Pulmonary artery endothelial cell (primary cell): Measurements from ENCODE around the gene PIGT. TPM values are rescaled to one million over a fixed set of nuclear protein-coding genes. Genes with fewer than 3 reads are reported as not detected.
"Not testable (repeated sequence)": the region's sequence is repeated elsewhere in the genome, so short reads cannot be mapped to it uniquely, and the experiment has no call there.

Source experiments
- DNase-seq: peaks from one replicate; pipeline ENCODE4 v3.0.0-alpha.2; 2011; ENCODE audit warnings: low read depth, low spot score
- total RNA-seq: library from RNA; depleted of rRNA; stranded (reverse); fragments of >200 nt; gene quantifications from 2 replicates; pipeline ENCODE4 v1.2.3, GENCODE V29; 2014

The PIGT gene
- total RNA-seq, 1 donor from 2014 or later = 22.8 TPM

- no peak for DNase-seq
Observed at GRCh38 chr20:45462711-45463509, 47.0 kb downstream of the PIGT start.

- DNase-seq = no peak
Observed at GRCh38 chr20:45463709-45464108, 47.8 kb downstream of the PIGT start.

GRCh38 chr20:45465491-45466266 is 49.7 kb downstream of the PIGT start:
- no peak for DNase-seq

- no peak for DNase-seq
Observed at GRCh38 chr20:45467172-45467571, 51.2 kb downstream of the PIGT start.

GRCh38 chr20:45467861-45468260 is 51.9 kb downstream of the PIGT start:
- DNase-seq = no peak

- no peak for DNase-seq
Observed at GRCh38 chr20:45469336-45470261, 53.7 kb downstream of the PIGT start, which contains the start of gene WFDC2. Gene WFDC2 (plus strand): TSS chr20:45469753. CDS start chr20:45469782, 29 bp downstream.

GRCh38 chr20:45470262-45470931 is 54.5 kb downstream of the PIGT start:
- no peak for DNase-seq

- no peak for DNase-seq
Observed at GRCh38 chr20:45470937-45471336, 55.0 kb downstream of the PIGT start.

- DNase-seq = not testable (repeated sequence)
Observed at GRCh38 chr20:45472286-45472685, 56.3 kb downstream of the PIGT start.

Other genes with a start within 250 kb of the PIGT start
- gene PI3, start 241.2 kb upstream of the PIGT start, total RNA-seq = not detected in 2 replicates
- not detected in 2 replicates for gene SEMG1, start 209.1 kb upstream of the PIGT start, total RNA-seq
- not detected in 2 replicates for gene SEMG2, start 194.8 kb upstream of the PIGT start, total RNA-seq
- 0.18 TPM in 1 of 2 replicates, not detected in the other for gene SLPI, start 161.6 kb upstream of the PIGT start, total RNA-seq
- gene RBPJL, start 109.3 kb upstream of the PIGT start, total RNA-seq = not detected in 2 replicates
- not detected in 2 replicates for gene MATN4, start 107.8 kb upstream of the PIGT start, total RNA-seq
- gene SDC4, start 67.7 kb upstream of the PIGT start, total RNA-seq = 24.6 and 32.4 TPM in 2 replicates
- 21.4 and 35.7 TPM in 2 replicates for gene SYS1, start 53.0 kb upstream of the PIGT start, total RNA-seq
- not detected in 2 replicates for gene TP53TG5, start 37.8 kb upstream of the PIGT start, total RNA-seq
- 12.6 and 17.3 TPM in 2 replicates for gene DBNDD2, start 7.9 kb upstream of the PIGT start, total RNA-seq
- not detected in 2 replicates for gene WFDC2, start 53.6 kb downstream of the PIGT start, total RNA-seq
- not detected in 2 replicates for gene SPINT3, start 99.5 kb downstream of the PIGT start, total RNA-seq
- gene WFDC6, start 123.3 kb downstream of the PIGT start, total RNA-seq = not detected in 2 replicates
- not detected in 2 replicates for gene EPPIN, start 131.3 kb downstream of the PIGT start, total RNA-seq
- gene WFDC8, start 163.1 kb downstream of the PIGT start, total RNA-seq = not detected in 2 replicates
- not detected in 2 replicates for gene WFDC10A, start 213.6 kb downstream of the PIGT start, total RNA-seq
- gene WFDC9, start 215.1 kb downstream of the PIGT start, total RNA-seq = not detected in 2 replicates